Glomerular endothelial cell (primary cell): ENCODE measurements around the gene TSR3. TPM values are rescaled to one million over a fixed set of nuclear protein-coding genes. Genes with fewer than 3 reads are reported as not detected.
"Not testable (repeated sequence)": the region's sequence is repeated elsewhere in the genome, so short reads cannot be mapped to it uniquely, and the experiment has no call there.

ENCODE experiments used
- DNase-seq: peaks from one replicate; pipeline ENCODE4 v3.0.0-alpha.2; 2011; ENCODE audit warnings: low read depth, low spot score; ENCODE audit errors: extremely low read depth
- total RNA-seq: library from RNA; depleted of rRNA; stranded (reverse); fragments of >200 nt; gene quantifications from 2 replicates; pipeline ENCODE4 v1.2.3, GENCODE V29; 2015

Gene TSR3
- total RNA-seq, 1 donor from 2014 or later: 119 TPM

- no peak for DNase-seq
Measured at GRCh38 chr16:1340730-1341494, 10.8 kb downstream of the TSR3 start.

- no peak for DNase-seq
Measured at GRCh38 chr16:1338855-1339675, 12.6 kb downstream of the TSR3 start.

GRCh38 chr16:1338119-1338730 lies 13.5 kb downstream of the TSR3 start:
- no peak for DNase-seq

GRCh38 chr16:1337486-1337885 lies 14.2 kb downstream of the TSR3 start:
- DNase-seq: no peak

GRCh38 chr16:1336619-1337018 lies 15.1 kb downstream of the TSR3 start:
- DNase-seq: no peak

GRCh38 chr16:1335996-1336395 lies 15.7 kb downstream of the TSR3 start:
- DNase-seq: no peak

- DNase-seq: no peak
Measured at GRCh38 chr16:1335211-1335971, 16.3 kb downstream of the TSR3 start.

- DNase-seq: no peak
Measured at GRCh38 chr16:1334739-1335138, 16.9 kb downstream of the TSR3 start.

- no peak for DNase-seq
Measured at GRCh38 chr16:1333854-1334700, 17.6 kb downstream of the TSR3 start.

- no peak for DNase-seq
Measured at GRCh38 chr16:1333149-1333812, 18.4 kb downstream of the TSR3 start, which contains the start of gene BAIAP3. TSS of gene BAIAP3 (plus strand) at chr16:1333645. CDS start at chr16:1338550, 4,905 bp downstream.

- no peak for DNase-seq
Measured at GRCh38 chr16:1332618-1333148, 19.0 kb downstream of the TSR3 start.

GRCh38 chr16:1331712-1332617 lies 19.7 kb downstream of the TSR3 start:
- DNase-seq: peak; percentile 29

GRCh38 chr16:1330931-1331711 lies 20.6 kb downstream of the TSR3 start:
- DNase-seq: no peak

GRCh38 chr16:1330260-1330914 lies 21.3 kb downstream of the TSR3 start:
- DNase-seq: no peak

- DNase-seq: not testable (repeated sequence)
Measured at GRCh38 chr16:1328961-1329360, 22.7 kb downstream of the TSR3 start.

GRCh38 chr16:1328136-1328535 lies 23.5 kb downstream of the TSR3 start:
- not testable (repeated sequence) for DNase-seq

- DNase-seq: no peak
Measured at GRCh38 chr16:1327619-1327947, 24.1 kb downstream of the TSR3 start.
